Activated CD4-positive, alpha-beta T cell treated with anti-CD3 and anti-CD28 coated beads for 1 hour (primary cell): Measurements from ENCODE around the gene DPP7.
"Not testable (repeated sequence)": the region's sequence is repeated elsewhere in the genome, so short reads cannot be mapped to it uniquely, and the experiment has no call there.

Source experiments
- DNase-seq: peaks from one replicate; pipeline ENCODE4 v3.0.0-alpha.2; 2020

DPP7 gene

GRCh38 chr9:137068539-137069507 is 45.7 kb downstream of the DPP7 start:
- DNase-seq = no peak

- peak; percentile 75 for DNase-seq
Measured at GRCh38 chr9:137067860-137068538, 46.5 kb downstream of the DPP7 start.

GRCh38 chr9:137066096-137066861 is 48.3 kb downstream of the DPP7 start:
- no peak for DNase-seq

- no peak for DNase-seq
Measured at GRCh38 chr9:137065336-137065967, 49.1 kb downstream of the DPP7 start.

- no peak for DNase-seq
Measured at GRCh38 chr9:137064880-137065164, 49.7 kb downstream of the DPP7 start.

GRCh38 chr9:137064027-137064879 is 50.3 kb downstream of the DPP7 start:
- peak; percentile 37 for DNase-seq

GRCh38 chr9:137063311-137064026 is 51.1 kb downstream of the DPP7 start:
- no peak for DNase-seq

- not testable (repeated sequence) for DNase-seq
Measured at GRCh38 chr9:137062798-137063197, 51.7 kb downstream of the DPP7 start.

- DNase-seq = no peak
Measured at GRCh38 chr9:137062384-137062783, 52.1 kb downstream of the DPP7 start.
